ENCODE measurements around the gene CDIP1.

The CDIP1 gene

GRCh38 chr16:4564661-4565267 lies 26.2 kb upstream of the CDIP1 start:
- H4K20me1 ChIP-seq (ENCODE audit: insufficient read depth, low read length) = no peaks in the 10 kb centered on the region
- no peak overlapping the region for H2AFZ ChIP-seq (ENCODE audit: low read length)
- H3K4me3 ChIP-seq (ENCODE audit: low read depth, low read length, poor library complexity, severe bottlenecking) = no peak overlapping the region
- no peaks in the 10 kb centered on the region for H3F3A ChIP-seq (ENCODE audit: insufficient read depth, low read length)
- H3K9me2 ChIP-seq (ENCODE audit: low read depth, low read length) = no peaks in the 10 kb centered on the region
- H3K27ac ChIP-seq (ENCODE audit: low read depth, low read length, poor library complexity, severe bottlenecking) = no peak overlapping the region
- no peaks in the 10 kb centered on the region for H3K79me2 ChIP-seq (ENCODE audit: insufficient read depth, low read length)
- peaks cover 2% of the 10 kb centered on the region for H3K4me1 ChIP-seq (ENCODE audit: insufficient read depth, low read length, severe bottlenecking)
- no peak for TF ChIP-seq EZH2 (IDR thresholded peaks at IDR 0.05; ENCODE audit: borderline replicate concordance, low read length)
- no peak for TF ChIP-seq CTCF (IDR thresholded peaks at IDR 0.05; ENCODE audit: low read length)
- H3K9me3 ChIP-seq (ENCODE audit: low read length) = no peaks in the 10 kb centered on the region
- no peaks in the 10 kb centered on the region for H3K36me3 ChIP-seq (ENCODE audit: insufficient read depth, low read length)
- no peak overlapping the region for H3K4me2 ChIP-seq (ENCODE audit: low read length)
- no peak overlapping the region for H3K9ac ChIP-seq (ENCODE audit: low read length)
- no peaks in the 10 kb centered on the region for H3K27me3 ChIP-seq (ENCODE audit: insufficient read depth, low read length)

GRCh38 chr16:4561596-4561995 lies 23.0 kb upstream of the CDIP1 start:
- H3K9ac ChIP-seq (ENCODE audit: low read length) = no peak overlapping the region
- no peak overlapping the region for H3K4me3 ChIP-seq (ENCODE audit: low read depth, low read length, poor library complexity, severe bottlenecking)
- H4K20me1 ChIP-seq (ENCODE audit: insufficient read depth, low read length) = no peaks in the 10 kb centered on the region
- no peaks in the 10 kb centered on the region for H3K36me3 ChIP-seq (ENCODE audit: insufficient read depth, low read length)
- H3K27ac ChIP-seq (ENCODE audit: low read depth, low read length, poor library complexity, severe bottlenecking) = no peak overlapping the region
- H3F3A ChIP-seq (ENCODE audit: insufficient read depth, low read length) = no peaks in the 10 kb centered on the region
- H3K79me2 ChIP-seq (ENCODE audit: insufficient read depth, low read length) = no peaks in the 10 kb centered on the region
- no peaks in the 10 kb centered on the region for H3K4me1 ChIP-seq (ENCODE audit: insufficient read depth, low read length, severe bottlenecking)
- no peak overlapping the region for H2AFZ ChIP-seq (ENCODE audit: low read length)
- no peak overlapping the region for H3K4me2 ChIP-seq (ENCODE audit: low read length)
- H3K27me3 ChIP-seq (ENCODE audit: insufficient read depth, low read length) = peaks cover 1% of the 10 kb centered on the region; the same call in 1 of the 2 replicates
- no peaks in the 10 kb centered on the region for H3K9me3 ChIP-seq (ENCODE audit: low read length)
- TF ChIP-seq EZH2 (IDR thresholded peaks at IDR 0.05; ENCODE audit: borderline replicate concordance, low read length) (no peak), CTCF (IDR thresholded peaks at IDR 0.05; ENCODE audit: low read length) (no peak)
- no peaks in the 10 kb centered on the region for H3K9me2 ChIP-seq (ENCODE audit: low read depth, low read length)

GRCh38 chr16:4557973-4558372 lies 19.4 kb upstream of the CDIP1 start:
- Histone ChIP-seq H3K27me3 (ENCODE audit: insufficient read depth, low read length) (peaks cover 8% of the 10 kb centered on the region; the same call in 1 of the 2 replicates), H3K9ac (ENCODE audit: low read length) (no peak overlapping the region), H3K4me1 (ENCODE audit: insufficient read depth, low read length, severe bottlenecking) (no peaks in the 10 kb centered on the region), H3K79me2 (ENCODE audit: insufficient read depth, low read length) (no peaks in the 10 kb centered on the region), H3K9me2 (ENCODE audit: low read depth, low read length) (no peaks in the 10 kb centered on the region), H2AFZ (ENCODE audit: low read length) (no peak overlapping the region), H4K20me1 (ENCODE audit: insufficient read depth, low read length) (no peaks in the 10 kb centered on the region), H3K4me2 (ENCODE audit: low read length) (no peak overlapping the region), H3K4me3 (ENCODE audit: low read depth, low read length, poor library complexity, severe bottlenecking) (no peak overlapping the region), H3K27ac (ENCODE audit: low read depth, low read length, poor library complexity, severe bottlenecking) (no peak overlapping the region), H3K36me3 (ENCODE audit: insufficient read depth, low read length) (no peaks in the 10 kb centered on the region), H3K9me3 (ENCODE audit: low read length) (no peaks in the 10 kb centered on the region), H3F3A (ENCODE audit: insufficient read depth, low read length) (no peaks in the 10 kb centered on the region)
- TF ChIP-seq CTCF (IDR thresholded peaks at IDR 0.05; ENCODE audit: low read length) (no peak), EZH2 (IDR thresholded peaks at IDR 0.05; ENCODE audit: borderline replicate concordance, low read length) (no peak)

All from OCI-LY1 (cell line).